Glomerular visceral epithelial cell (primary cell): ENCODE measurements around the gene ZNF831.

ENCODE experiments used
- DNase-seq: peaks from one replicate; pipeline ENCODE4 v3.0.0-alpha.2; 2016; ENCODE audit errors: extremely low spot score

Gene ZNF831

GRCh38 chr20:59247731-59248684, 84.4 kb downstream of the ZNF831 start:
- no peak for DNase-seq

GRCh38 chr20:59250293-59250692, 86.7 kb downstream of the ZNF831 start:
- no peak for DNase-seq

DNA sequence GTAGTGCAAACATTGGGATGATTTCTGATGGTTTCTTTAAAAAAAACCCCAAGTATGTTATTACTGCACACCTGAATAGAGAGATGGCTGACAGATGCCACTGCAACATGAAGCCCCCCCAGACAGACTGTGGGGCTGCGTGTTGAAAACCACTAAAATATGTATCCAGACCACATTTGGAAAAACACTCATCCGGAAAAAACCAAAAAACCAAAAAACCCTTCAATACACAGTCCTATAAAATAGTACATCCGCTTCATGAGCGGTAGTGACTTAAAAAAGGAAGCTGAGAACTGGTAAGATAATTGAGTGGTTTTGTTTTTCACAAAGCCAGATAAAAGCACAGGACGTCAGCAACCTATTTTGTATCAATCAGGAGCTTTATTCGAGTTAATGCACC, 89.7 kb downstream of the ZNF831 start:
- no peak for DNase-seq

- no peak for DNase-seq
These were observed 90.2 kb downstream of the ZNF831 start for GRCh38 chr20:59253779-59254319.

DNA sequence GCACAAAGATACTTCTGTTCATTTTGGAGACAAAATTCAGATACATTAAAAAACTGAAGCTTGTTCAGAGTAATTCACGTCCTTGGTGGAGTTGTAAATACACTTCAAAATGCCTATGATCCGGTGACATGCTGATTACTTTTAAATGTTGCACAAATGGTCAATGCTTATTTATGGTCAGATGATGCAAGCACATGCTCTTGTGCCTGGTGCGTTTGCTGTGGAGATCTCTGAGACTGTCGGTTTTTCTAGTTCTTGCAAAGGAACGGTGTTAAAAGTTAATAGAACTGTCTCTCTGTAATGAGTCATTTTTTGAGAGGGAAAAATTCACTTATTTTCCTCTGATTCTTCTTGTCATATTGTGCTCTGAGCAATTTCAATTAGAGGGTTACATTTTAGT, 91.6 kb downstream of the ZNF831 start:
- no peak for DNase-seq

- DNase-seq = no peak
These were observed 94.6 kb downstream of the ZNF831 start for GRCh38 chr20:59258221-59258621.

GRCh38 chr20:59259946-59260345, 96.3 kb downstream of the ZNF831 start:
- no peak for DNase-seq

DNA sequence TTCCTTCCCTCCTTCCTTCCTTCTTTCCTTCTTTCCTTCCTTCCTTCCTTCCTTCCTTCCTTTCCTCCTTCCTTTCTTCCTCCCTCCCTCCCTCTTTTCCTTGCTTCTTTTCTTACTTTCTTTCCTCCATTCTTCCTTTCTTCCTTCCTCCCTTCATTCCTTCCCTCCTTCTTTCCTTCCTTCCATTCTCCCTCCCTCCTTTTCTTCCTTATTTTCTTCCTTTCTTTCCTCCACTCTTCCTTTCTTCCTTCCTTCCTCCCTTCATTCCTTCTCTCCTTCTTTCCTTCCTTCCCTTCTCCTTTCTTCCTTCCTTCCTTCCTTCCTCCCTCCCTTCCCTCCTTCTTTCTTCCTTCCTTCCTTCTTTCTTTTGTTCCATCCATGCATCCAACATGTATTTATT, 101.7 kb downstream of the ZNF831 start:
- DNase-seq = no peak

GRCh38 chr20:59268870-59269269, 105.2 kb downstream of the ZNF831 start:
- DNase-seq = no peak

DNA sequence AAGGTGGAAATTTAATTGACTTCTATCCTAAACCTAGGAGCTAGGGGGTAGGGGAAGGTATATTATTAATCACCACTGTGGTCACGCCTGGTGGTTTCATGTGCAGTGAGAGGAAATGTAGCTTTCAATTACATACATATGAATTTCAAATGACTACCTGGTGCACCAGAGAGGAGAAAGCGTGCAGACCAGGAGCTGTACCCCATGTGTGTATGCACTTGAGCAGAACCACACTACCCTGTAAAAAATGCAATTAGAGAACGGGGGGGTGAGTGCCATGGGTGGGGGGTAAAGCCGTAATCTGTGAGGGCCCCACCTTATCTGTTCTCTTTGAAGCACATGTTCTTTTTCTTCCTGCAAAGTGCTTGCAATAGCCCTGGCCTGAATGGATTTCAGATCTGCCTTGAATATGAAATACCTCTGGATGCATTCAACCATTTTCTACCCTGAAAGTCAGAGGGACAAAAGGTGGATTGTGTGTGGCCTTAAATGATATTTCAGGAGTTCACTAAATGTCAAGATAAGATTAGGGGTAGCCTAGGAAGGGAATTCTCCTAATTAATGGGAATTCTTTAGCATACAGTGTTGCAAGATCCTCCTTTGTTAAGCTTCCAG, 105.9 kb downstream of the ZNF831 start:
- DNase-seq = no peak

- no peak for DNase-seq
These were observed 106.8 kb downstream of the ZNF831 start for GRCh38 chr20:59270380-59270779.

DNA sequence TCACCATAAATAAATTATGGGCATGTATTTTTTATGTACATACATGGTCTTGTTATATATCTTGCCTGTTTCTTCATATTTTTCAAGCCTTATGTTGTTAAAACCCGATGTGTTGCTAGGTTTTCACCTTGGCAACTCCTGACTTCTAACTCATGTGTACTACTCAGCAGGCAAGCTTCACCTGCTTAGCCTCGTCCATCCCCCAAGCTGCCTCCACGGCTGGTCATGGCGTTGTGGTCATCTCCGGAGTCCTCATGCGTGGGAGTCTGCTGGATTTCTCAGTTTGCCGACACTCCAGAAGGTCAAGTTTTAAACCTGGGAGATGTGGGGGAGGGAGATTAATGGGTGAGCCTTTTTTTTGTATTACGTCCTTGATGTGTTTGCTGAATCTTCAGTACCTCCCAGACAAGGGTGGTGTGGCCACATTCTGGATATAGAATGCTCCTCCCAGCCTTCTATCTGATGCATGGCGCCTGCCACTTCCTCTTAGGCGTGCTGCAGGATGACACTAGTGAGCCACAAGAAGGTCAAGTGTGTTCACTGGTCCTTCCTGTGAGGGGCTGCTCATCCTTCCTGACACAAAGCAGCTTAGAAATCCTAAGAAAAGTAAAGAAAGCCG, 110.2 kb downstream of the ZNF831 start:
- DNase-seq = no peak

DNA sequence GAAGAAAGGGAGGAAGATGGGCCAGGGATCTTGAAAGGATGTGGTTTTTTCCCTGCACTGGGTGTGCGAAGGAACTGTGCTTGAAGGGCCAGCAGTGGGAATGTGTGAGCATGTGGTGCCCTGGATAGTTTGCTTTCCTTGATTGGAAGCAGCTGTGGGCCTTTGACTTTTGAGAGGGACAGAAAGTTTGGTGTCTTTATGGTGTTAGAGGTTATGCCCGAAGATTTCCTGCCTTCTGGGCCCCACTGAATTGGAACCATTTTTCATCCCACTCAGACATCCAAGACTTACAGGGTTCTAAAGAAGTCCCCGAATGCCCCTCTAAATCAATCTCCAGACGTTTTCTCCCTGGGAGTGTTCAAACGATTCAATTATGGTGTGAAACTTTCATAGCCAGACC, 113.3 kb downstream of the ZNF831 start:
- DNase-seq = no peak

- DNase-seq = no peak
These were observed 120.8 kb downstream of the ZNF831 start for GRCh38 chr20:59284470-59284869.

- DNase-seq = no peak
These were observed 126.4 kb downstream of the ZNF831 start for GRCh38 chr20:59289994-59290393.

GRCh38 chr20:59291740-59292383, 128.2 kb downstream of the ZNF831 start:
- no peak for DNase-seq

DNA sequence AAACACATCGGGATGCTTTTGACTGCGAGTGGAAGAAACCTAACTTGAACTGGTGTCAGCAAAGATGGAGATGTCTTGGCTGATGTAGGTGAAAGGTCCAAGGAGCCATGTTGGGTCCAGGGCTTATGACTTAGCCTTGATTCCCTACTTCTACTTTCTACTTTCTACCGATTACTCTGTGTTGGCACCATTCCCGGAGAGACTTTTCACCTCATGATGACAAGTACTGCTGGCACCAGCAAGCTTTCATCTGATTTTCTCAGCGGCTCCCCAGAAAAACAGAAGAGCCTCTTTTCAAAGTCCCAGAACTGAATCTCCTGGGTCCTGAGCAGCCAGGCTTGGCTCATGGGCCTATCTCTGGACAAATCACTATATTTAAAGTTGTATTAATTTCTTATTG, 131.9 kb downstream of the ZNF831 start:
- no peak for DNase-seq

DNA sequence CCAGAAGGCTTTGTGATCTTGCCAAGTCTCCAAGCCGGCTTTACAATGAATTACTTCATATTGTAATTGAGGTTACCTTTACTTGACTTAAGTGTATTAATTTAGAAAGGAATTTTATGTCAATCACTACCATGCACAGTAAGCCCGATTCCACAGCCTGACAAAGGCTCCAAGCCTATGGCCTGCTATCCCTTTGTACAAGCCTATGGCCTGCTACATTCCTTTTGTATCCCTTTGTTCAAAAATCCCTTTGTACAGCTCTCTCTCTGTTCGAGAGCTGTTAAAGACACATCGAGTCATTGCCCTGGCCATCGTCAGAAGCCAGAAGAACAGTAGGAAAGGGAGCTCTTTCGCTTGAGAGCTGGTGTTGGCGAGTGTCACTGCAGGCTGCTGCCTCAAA, 134.1 kb downstream of the ZNF831 start:
- DNase-seq = no peak

DNA sequence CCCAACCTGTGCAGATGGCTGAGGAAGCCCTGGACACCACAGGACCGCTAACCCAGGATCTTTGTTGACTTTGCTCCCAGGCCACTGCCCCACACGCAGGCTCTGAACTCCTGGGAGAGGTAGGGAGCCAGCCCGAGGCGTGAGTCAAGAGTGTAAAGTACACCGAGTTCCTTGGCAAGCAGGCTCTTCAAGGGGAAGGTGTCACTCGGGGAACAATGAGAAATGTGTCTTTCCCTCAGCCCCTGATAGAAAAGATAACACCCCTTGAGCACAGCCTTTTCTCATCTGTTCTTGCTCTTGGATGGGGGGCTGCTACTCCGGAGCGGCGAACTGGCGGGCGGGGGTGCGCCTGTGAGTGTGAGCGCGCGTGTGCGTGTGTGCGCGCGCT, 136.3 kb downstream of the ZNF831 start:
- no peak for DNase-seq

DNA sequence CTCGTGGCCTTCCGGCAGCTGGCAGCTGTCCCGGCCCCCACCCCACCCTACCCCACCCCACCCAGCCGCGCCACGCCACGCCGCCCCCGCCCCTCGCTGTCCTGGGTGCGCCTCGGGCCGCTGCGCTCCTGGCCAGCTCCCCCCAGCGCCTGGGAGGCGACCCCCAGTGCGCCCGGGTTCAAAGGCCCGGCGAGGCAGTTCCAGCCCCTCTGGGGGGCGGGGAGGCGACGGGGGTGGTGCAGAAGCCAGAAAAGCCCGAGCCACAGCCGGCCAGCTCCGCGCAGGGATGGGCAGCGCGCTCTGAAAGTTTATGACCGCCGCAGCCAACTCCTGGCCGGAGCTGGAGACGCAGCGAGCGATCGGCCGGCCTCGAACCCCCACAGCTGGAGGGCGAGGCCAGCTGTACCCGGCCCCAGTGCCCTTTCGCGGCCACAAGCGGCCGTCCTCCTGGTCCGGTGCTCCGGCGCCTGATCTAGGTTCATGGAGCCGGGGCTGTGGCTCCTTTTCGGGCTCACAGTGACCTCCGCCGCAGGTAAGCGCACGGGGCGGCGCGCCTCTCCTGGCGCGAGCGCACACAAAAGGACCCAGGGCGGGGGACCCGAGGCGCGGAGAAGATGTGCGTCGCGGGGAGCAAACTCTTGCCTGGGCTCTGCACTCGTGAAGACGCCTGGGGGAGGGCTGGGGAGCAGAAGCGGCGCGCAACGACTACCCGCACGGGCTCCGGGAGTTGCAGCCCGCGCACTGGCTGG, 136.9 kb downstream of the ZNF831 start, which contains the start of gene EDN3:
TSS of gene EDN3 (plus strand) at position 279 of the 749 bp plus-strand sequence. CDS start at position 481, 202 bp downstream.
- DNase-seq = no peak

DNA sequence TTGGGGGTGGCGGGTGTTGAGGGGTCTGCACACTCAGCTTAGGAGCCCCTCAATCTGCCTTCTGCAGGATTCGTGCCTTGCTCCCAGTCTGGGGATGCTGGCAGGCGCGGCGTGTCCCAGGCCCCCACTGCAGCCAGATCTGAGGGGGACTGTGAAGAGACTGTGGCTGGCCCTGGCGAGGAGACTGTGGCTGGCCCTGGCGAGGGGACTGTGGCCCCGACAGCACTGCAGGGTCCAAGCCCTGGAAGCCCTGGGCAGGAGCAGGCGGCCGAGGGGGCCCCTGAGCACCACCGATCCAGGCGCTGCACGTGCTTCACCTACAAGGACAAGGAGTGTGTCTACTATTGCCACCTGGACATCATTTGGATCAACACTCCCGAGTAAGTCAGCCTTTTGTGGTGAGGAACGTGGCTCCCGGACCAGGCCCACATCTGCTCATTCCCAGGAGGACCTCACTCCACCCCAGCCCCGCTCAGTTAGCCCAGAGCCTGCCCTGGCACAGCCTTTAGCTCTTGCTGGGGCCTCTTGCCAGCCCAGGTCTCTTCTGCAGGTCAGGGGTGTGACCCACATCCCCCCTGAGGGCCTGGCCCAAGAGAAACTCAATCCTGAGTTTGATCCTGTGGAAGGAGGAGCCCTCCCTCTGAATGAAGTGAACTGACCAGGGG, 137.9 kb downstream of the ZNF831 start:
- DNase-seq = no peak
